ENCODE measurements around the gene EML6.

GRCh38 chr2:54912305-54912704 lies 188.8 kb downstream of the EML6 start:
- no peak for TF ChIP-seq GATA3 (IDR thresholded peaks at IDR 0.05; ENCODE audit: low read depth, low read length)
- TF ChIP-seq GATA2 (IDR thresholded peaks at IDR 0.05; ENCODE audit: low read depth, low read length), result no peak

Data from SH-SY5Y (cell line).